ENCODE data around the gene SORCS1. TPM values are rescaled to one million over a fixed set of nuclear protein-coding genes. Genes with fewer than 3 reads are reported as not detected.

The SORCS1 gene
- total RNA-seq, 1 experiment from 2014 or later, result not detected

DNA sequence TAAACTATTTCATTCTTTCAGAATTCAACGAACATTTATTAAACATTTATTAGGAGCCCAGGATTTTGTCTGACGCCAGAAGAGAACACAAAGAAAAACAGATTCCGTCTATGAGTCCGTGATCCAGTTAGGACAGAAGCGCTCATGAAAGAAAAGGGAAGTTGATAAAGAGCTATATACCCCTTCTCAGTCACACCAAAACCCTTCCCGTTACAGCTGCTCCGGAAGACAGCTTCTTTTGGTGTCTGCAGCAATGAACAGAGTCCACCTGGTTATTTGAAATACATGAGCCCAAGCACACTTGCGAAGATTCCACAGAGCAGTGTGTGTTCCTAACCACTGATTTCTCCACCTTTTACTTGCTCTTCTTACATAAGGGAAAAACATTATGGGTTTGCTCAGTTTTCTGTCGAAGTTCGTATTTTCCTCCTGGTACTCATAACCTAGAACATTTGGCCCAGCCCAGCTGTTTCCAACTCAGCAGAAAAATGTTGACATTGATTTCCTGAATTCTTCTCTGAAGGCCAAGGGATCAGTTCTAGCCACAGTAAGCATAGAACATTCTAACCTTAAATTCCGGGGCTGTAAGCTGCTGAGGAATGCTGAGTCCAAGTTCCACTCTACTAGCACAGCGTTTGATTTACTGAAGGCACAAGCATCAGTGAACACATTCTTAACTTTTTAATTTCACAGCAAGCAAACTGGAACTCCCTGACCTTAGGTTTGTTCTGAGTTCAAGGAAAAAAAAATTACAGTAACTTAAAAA, 206.5 kb downstream of the SORCS1 start:
- H3K4me1 ChIP-seq (ENCODE audit: control insufficient read depth in 1 of 2, insufficient read depth in 2 of 2, low read length in 2 of 2), result no peaks in the 10 kb centered on the region
- CTCF ChIA-PET, result no interaction called here
- H3K79me2 ChIP-seq (ENCODE audit: insufficient read depth, low read length), result no peaks in the 10 kb centered on the region
- H4K20me1 ChIP-seq (ENCODE audit: insufficient read depth), result no peaks in the 10 kb centered on the region
- H3K9me2 ChIP-seq (ENCODE audit: insufficient read depth), result no peaks in the 10 kb centered on the region
- DNase-seq (ENCODE audit: low read depth, low spot score), result no peak
- no peak overlapping the region for H3K4me3 ChIP-seq (replicated peaks in 1 of 2; ENCODE audit: low read depth in 1 of 2, low read length in 2 of 2)
- BruUV-seq (replicated peaks), result no TSS peak
- no peak overlapping the region for H3K27ac ChIP-seq (ENCODE audit: low read depth, low read length)
- intact Hi-C loops (cut with micrococcal nuclease), result no loop called here
- no peak overlapping the region for H3K4me2 ChIP-seq (ENCODE audit: low read length)
- no peaks in the 10 kb centered on the region for H3K36me3 ChIP-seq (ENCODE audit: control insufficient read depth in 1 of 2, insufficient read depth in 2 of 2, low read length in 2 of 2)
- H3K27me3 ChIP-seq (ENCODE audit: insufficient read depth, low read length), result no peaks in the 10 kb centered on the region
- POLR2A ChIA-PET, result no interaction called here
- TF ChIP-seq CEBPB (IDR thresholded peaks at IDR 0.05; ENCODE audit: low read depth) (no peak), CBX3 (IDR thresholded peaks at IDR 0.05; ENCODE audit: low read depth) (no peak), YY1 (IDR thresholded peaks at IDR 0.05; ENCODE audit: extremely low read depth, insufficient replicate concordance, low read depth, low read length) (no peak), FOSL1 (IDR thresholded peaks at IDR 0.05; ENCODE audit: low read depth) (no peak), EGR1 (IDR thresholded peaks at IDR 0.05; ENCODE audit: low read depth) (no peak), EZH2phosphoT487 (IDR thresholded peaks at IDR 0.05; ENCODE audit: borderline replicate concordance) (no peak), JUND (IDR thresholded peaks at IDR 0.05) (no peak), SP1 (IDR thresholded peaks at IDR 0.05; ENCODE audit: low read depth) (no peak), ZNF274 (IDR thresholded peaks at IDR 0.05; ENCODE audit: low read depth, low read length) (no peak)
- TF ChIP-seq, protein P1, sequence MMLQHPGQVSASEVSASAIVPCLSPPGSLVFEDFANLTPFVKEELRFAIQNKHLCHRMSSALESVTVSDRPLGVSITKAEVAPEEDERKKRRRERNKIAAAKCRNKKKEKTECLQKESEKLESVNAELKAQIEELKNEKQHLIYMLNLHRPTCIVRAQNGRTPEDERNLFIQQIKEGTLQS (IDR thresholded peaks at IDR 0.05), result no peak
- TF ChIP-seq, protein P2, sequence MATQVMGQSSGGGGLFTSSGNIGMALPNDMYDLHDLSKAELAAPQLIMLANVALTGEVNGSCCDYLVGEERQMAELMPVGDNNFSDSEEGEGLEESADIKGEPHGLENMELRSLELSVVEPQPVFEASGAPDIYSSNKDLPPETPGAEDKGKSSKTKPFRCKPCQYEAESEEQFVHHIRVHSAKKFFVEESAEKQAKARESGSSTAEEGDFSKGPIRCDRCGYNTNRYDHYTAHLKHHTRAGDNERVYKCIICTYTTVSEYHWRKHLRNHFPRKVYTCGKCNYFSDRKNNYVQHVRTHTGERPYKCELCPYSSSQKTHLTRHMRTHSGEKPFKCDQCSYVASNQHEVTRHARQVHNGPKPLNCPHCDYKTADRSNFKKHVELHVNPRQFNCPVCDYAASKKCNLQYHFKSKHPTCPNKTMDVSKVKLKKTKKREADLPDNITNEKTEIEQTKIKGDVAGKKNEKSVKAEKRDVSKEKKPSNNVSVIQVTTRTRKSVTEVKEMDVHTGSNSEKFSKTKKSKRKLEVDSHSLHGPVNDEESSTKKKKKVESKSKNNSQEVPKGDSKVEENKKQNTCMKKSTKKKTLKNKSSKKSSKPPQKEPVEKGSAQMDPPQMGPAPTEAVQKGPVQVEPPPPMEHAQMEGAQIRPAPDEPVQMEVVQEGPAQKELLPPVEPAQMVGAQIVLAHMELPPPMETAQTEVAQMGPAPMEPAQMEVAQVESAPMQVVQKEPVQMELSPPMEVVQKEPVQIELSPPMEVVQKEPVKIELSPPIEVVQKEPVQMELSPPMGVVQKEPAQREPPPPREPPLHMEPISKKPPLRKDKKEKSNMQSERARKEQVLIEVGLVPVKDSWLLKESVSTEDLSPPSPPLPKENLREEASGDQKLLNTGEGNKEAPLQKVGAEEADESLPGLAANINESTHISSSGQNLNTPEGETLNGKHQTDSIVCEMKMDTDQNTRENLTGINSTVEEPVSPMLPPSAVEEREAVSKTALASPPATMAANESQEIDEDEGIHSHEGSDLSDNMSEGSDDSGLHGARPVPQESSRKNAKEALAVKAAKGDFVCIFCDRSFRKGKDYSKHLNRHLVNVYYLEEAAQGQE (IDR thresholded peaks at IDR 0.05; ENCODE audit: low read depth), result no peak
- no peak overlapping the region for H3K9ac ChIP-seq (ENCODE audit: low read length)
- RAD21 ChIA-PET (ENCODE audit: low non-redundant PET in 1 of 2, low total read pairs in 2 of 2, uncharacterized antibody in 2 of 2, unreplicated experiment in 2 of 2), result no interaction called here
- H3K9me3 ChIP-seq (ENCODE audit: control insufficient read depth in 1 of 2, insufficient read depth in 1 of 2, low read depth in 1 of 2, low read length in 2 of 2), result peaks cover 46 to 51% of the 10 kb centered on the region in 2 experiments; a peak in 2 of 4 replicates
- ATAC-seq, result no peak
- H2AFZ ChIP-seq (ENCODE audit: low read depth, low read length, poor library complexity, severe bottlenecking), result no peak overlapping the region

All from HCT116 (cell line).